GM21526 (cell line): ENCODE results near the gene PPP1R37.
A peak's percentile ranks its signal among the peaks of the same experiment; 100 is the strongest.

ENCODE experiments used
- ATAC-seq: cut with Tn5 transposase; IDR thresholded peaks from one replicate; pipeline ENCODE4 v1.9.1; 2021; ENCODE audit warnings: moderate library complexity; ENCODE audit not compliant: unreplicated experiment, low FRiP score

PPP1R37 gene

DNA sequence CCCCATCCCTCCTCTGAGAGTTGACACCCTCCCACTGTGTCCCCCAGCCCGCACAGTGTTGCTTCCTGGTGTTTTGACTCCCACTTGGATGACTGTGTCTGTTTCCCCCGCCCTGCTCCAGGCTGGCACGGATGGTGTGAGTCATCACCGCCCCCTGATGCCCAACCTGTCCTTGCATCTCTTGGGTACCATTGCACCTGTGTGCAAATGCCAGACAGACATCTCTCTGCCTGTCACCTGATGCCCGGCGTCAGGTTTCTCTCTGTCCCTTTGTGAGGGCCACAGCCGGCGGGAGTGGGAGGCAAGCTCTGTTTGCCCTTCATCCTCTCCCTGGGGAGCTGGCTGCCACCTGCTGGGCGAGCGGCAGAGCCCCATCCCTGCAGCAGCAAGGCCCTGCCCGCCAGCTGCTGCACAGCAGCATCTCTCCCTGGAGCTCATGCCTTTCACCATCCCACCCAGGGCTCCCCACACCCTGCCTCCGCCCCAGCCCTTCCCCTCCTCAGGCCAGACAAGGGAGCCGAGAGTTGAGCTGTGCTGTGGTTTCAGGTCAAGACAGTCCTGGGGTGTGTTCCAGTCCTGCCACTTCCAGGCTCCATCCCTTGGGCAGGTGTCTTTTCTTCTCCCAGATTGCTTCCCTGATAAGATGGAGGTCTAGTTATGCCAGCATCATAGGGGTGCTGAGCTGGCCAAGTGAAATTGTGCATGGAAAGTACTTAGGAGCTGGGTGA lies 38.1 kb downstream of the PPP1R37 start:
- no peak for ATAC-seq

DNA sequence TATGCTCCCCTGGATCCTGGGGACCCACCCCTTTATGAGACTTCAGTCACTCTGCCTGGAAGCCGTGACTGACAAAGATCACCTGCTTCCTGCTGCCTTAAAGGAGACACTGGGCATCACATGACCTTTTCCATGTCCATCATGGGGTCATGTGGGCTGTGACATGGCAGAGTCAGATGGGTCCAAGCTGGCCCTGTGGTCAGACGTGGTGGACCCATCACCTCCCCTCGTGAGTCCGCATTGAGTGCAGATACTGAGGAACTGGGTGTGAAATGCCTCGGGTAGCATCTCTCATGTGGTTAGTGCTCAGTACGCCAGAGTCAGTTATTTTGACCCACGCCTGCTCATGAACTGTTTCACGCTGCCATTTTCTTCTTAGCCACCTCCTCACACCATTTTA lies 40.7 kb downstream of the PPP1R37 start:
- ATAC-seq, result no peak

GRCh38 chr19:45135176-45135885 lies 42.4 kb downstream of the PPP1R37 start:
- no peak for ATAC-seq

DNA sequence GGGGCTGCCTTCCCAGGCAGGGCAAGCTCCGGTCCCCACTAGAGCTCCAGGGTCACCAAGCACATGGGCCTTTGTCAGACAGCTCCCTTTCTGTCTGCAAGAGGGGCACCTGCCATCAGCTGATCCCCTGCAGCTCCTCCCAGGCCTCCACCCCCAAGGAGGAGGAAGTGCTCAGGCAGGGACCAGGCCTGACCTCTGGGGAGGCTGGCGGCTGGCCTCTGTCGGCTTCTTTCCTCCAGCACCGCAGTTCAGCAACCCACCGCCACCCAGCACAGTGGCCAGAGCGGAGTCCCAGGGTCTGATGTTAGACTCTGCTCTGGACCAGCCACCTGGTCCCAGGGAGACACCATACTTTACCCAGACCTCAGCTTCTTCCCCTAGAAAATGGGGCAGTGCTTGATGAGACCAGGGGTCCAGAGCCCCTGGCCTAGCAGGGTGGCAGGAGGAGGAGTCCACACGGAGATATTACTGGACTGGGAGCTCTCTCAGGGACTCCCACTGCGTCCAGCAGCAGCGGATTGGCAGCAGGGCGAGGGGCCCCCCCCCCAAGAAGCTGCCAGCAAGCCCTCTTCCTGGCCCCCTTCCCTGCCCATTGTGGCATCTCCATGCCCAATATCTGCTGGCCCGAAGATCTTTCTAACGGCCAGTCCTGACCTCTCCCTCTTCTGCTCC lies 43.7 kb downstream of the PPP1R37 start:
- ATAC-seq, result no peak

- peak; percentile 64 for ATAC-seq
Measured at GRCh38 chr19:45137179-45137761, 44.3 kb downstream of the PPP1R37 start.

- ATAC-seq, result no peak
Measured at GRCh38 chr19:45138303-45138751, 45.3 kb downstream of the PPP1R37 start.

GRCh38 chr19:45139286-45140143 lies 46.5 kb downstream of the PPP1R37 start:
- no peak for ATAC-seq

GRCh38 chr19:45140144-45140503 lies 47.1 kb downstream of the PPP1R37 start:
- no peak for ATAC-seq

GRCh38 chr19:45140533-45140932 lies 47.6 kb downstream of the PPP1R37 start:
- no peak for ATAC-seq

GRCh38 chr19:45141203-45141900 lies 48.4 kb downstream of the PPP1R37 start:
- no peak for ATAC-seq

DNA sequence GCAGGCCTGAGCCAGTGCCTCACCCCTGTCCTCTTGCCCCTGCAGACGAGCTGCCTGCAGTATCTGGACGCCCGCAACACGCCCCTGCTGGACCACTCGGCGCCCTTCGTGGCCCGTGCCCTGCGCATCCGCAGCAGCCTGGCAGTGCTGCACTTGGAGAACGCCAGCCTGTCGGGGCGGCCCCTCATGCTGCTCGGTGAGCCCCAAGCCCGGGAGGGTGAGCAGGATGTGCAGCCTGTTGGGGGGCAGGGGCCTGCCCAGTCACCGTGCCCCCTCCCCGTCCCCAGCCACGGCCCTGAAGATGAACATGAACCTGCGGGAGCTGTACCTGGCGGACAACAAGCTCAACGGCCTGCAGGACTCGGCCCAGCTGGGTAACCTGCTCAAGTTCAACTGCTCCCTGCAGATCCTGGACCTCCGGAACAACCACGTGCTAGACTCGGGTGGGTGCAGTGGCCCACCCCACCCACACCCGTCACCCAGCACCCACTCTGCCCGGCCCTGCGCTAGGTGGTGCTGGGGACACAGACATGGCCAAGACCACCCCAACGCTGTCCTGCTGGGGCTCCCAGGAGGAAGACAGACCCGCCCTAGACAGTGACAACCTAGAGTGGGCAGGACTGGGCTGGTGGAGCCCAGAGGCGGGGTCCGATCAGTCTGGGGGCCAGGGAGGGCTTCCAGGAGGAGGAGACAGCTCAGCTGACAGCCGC lies 49.2 kb downstream of the PPP1R37 start:
- ATAC-seq, result no peak

- no peak for ATAC-seq
Measured at GRCh38 chr19:45142726-45143110, 49.7 kb downstream of the PPP1R37 start.

GRCh38 chr19:45144431-45145269 lies 51.7 kb downstream of the PPP1R37 start:
- ATAC-seq, result no peak

- no peak for ATAC-seq
Measured at GRCh38 chr19:45145270-45146189, 52.6 kb downstream of the PPP1R37 start.

- no peak for ATAC-seq
Measured at GRCh38 chr19:45146251-45146650, 53.3 kb downstream of the PPP1R37 start.

DNA sequence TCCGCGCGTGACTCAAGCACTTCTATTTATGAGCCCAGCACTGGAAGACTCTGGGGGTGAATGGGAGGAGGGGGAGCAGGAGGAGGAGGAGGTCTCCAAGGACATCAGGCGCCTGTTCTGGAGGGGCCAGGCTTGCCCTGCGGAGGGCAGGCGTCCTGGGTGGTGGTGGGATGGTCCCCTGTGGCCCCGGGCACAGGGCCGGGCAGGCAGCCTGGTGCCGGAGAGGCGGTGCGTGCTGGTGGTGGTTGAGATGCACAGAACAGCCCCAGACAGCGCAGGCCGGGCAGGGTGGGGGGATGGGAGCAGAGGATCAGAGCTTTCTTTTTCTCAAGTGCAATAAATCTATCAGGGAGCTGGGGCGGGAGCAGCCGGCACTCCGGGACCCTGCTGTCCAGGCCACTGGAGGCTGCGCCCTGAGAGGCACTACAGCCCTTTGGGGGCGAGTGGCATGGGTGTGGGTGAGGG lies 53.8 kb downstream of the PPP1R37 start:
- ATAC-seq, result no peak
